ENCODE data around the gene CHERP. TPM values are rescaled to one million over a fixed set of nuclear protein-coding genes. Genes with fewer than 3 reads are reported as not detected.

CHERP gene
- total and polyA plus RNA-seq, 2 of the 8 experiments (the other 6 are each of a cell fraction or from before 2014, with no cell fraction given): 13.9 to 73.7 TPM

- Histone ChIP-seq H4K20me1 (replicated peaks in 1 of 2; ENCODE audit: control insufficient read depth in 1 of 2, insufficient read depth in 2 of 2, low read length in 2 of 2) (peaks cover 36 to 49% of the 10 kb centered on the region in 2 experiments), H2BK12ac (ENCODE audit: low read depth, low read length) (no peak overlapping the region), H3K79me1 (ENCODE audit: low read depth, low read length) (peaks cover 49% of the 10 kb centered on the region), H4K91ac (replicated peaks; ENCODE audit: insufficient read length, low read length) (no peak overlapping the region), H3K56ac (replicated peaks; ENCODE audit: insufficient read length, low read depth, low read length) (no peak overlapping the region), H2BK15ac (ENCODE audit: low read length) (no peak overlapping the region), H3K23ac (ENCODE audit: insufficient read length) (no peak overlapping the region), H2AK5ac (ENCODE audit: low read depth, low read length) (no peak overlapping the region), H3K4me2 (ENCODE audit: insufficient read depth in 1 of 2, low read depth in 2 of 2, low read length in 2 of 2) (no peak overlapping the region; a peak in 1 of 4 replicates), H3K9ac (replicated peaks in 1 of 4; ENCODE audit: extremely low read depth in 1 of 4, low read depth in 3 of 4, low read length in 3 of 4) (no peak overlapping the region), H3K27me3 (replicated peaks in 1 of 4; ENCODE audit: control insufficient read depth in 3 of 4, extremely low read depth in 1 of 4, insufficient read depth in 3 of 4, low read length in 3 of 4) (no peaks in the 10 kb centered on the region), H3K18ac (ENCODE audit: extremely low read depth, low read length) (no peak overlapping the region; the same call in 1 of the 2 replicates), H2BK120ac (replicated peaks; ENCODE audit: low read depth, low read length) (no peak overlapping the region), H3K79me2 (ENCODE audit: control insufficient read depth in 1 of 2, insufficient read depth in 2 of 2, low read length in 2 of 2) (peaks cover 18 to 95% of the 10 kb centered on the region in 2 experiments; a peak in 3 of 4 replicates), H3K14ac (ENCODE audit: insufficient read length) (no peak overlapping the region), H4K8ac (ENCODE audit: extremely low read depth, insufficient read depth, low read length) (no peak overlapping the region), H3K9me3 (ENCODE audit: insufficient read depth in 2 of 2, low read depth in 1 of 2, low read length in 1 of 2) (no peaks in the 10 kb centered on the region), H3K23me2 (ENCODE audit: low read depth, low read length) (no peaks in the 10 kb centered on the region), H2AFZ (ENCODE audit: low read length) (no peak overlapping the region), H3K36me3 (ENCODE audit: control insufficient read depth in 2 of 4, insufficient read depth in 4 of 4, low read length in 3 of 4) (no peaks in the 10 kb centered on the region), H3K27ac (ENCODE audit: low read depth, low read length) (no peak overlapping the region), H2BK20ac (ENCODE audit: low read length) (no peak overlapping the region), H2BK5ac (ENCODE audit: low read depth, low read length) (no peak overlapping the region), H3K4me1 (replicated peaks in 1 of 4; ENCODE audit: control insufficient read depth in 3 of 4, insufficient read depth in 4 of 4, low read length in 3 of 4) (peaks cover 10 to 30% (median 21%) of the 10 kb centered on the region in 4 experiments), H3K4ac (replicated peaks; ENCODE audit: insufficient read length, low read depth, low read length) (no peak overlapping the region), H4K5ac (ENCODE audit: insufficient read length, low read depth, low read length) (no peak overlapping the region), H3K4me3 (ENCODE audit: extremely low read depth in 1 of 4, insufficient read depth in 2 of 4, low read depth in 3 of 4, low read length in 4 of 4) (no peak overlapping the region)
- POLR2A ChIA-PET (ENCODE audit: partially characterized antibody): interaction anchor here (0.6 to 3.1 kb wide), 8 partner anchors 8 to 235 kb away, joined by 3 to 11 read pairs (median 4); partner anchors contain the start of gene SLC35E1
- CTCF ChIA-PET (ENCODE audit: partially characterized antibody): interaction anchor here (0.6 to 2.0 kb wide), 5 partner anchors 17 to 123 kb away, joined by 3 to 5 read pairs (median 3); no protein-coding TSS in a partner anchor
- DNase-seq (ENCODE audit: low read depth in 1 of 2, low spot score in 2 of 2) (no peak), FAIRE-seq (no peak)
- WGBS, 2 experiments (ENCODE audit: extremely low coverage in 1 of 2, insufficient coverage in 1 of 2, insufficient read length in 1 of 2, insufficient replicate concordance in 2 of 2, low coverage in 1 of 2, low lambda C conversion rate in 2 of 2, missing lambda C conversion rate in 1 of 2): 87% methylated on average over 9 of the region's 9 CpGs; no CpG with 5 or more reads in 1 of the 2 experiments
- no peak for TF ChIP-seq CHD1 (IDR thresholded peaks at IDR 0.05; ENCODE audit: low read depth, low read length)
- no peak for TF ChIP-seq NRF1 (IDR thresholded peaks at IDR 0.05; ENCODE audit: low read depth, low read length)
- TF ChIP-seq GABPA (IDR thresholded peaks at IDR 0.05; ENCODE audit: borderline replicate concordance, insufficient read depth, low read length): no peak
- TF ChIP-seq RXRA (IDR thresholded peaks at IDR 0.05; ENCODE audit: insufficient read depth, low read depth, low read length): no peak
- TF ChIP-seq POLR2AphosphoS5 (IDR thresholded peaks at IDR 0.05; ENCODE audit: low read depth, low read length): no peak
- TF ChIP-seq PHF8 (conservative IDR thresholded peaks at IDR 0.05; ENCODE audit: low read depth, low read length): no peak
- TF ChIP-seq KDM1A (IDR thresholded peaks at IDR 0.05; ENCODE audit: borderline replicate concordance, low read length): no peak
- no peak for TF ChIP-seq TAF1 (IDR thresholded peaks at IDR 0.05; ENCODE audit: low read depth, low read length)
- no peak for TF ChIP-seq EGR1 (IDR thresholded peaks at IDR 0.05; ENCODE audit: borderline replicate concordance, low read depth, low read length)
Measured at GRCh38 chr19:16590876-16591802, 48.9 kb upstream of the CHERP start.

Measured in H1 (cell line).